Endothelial cell (in vitro differentiated cells): ENCODE measurements around the gene TMEM221. TPM values are rescaled to one million over a fixed set of nuclear protein-coding genes. Genes with fewer than 3 reads are reported as not detected.

Source experiments
- DNase-seq: peaks from one replicate; pipeline ENCODE4 v3.0.0; 2021; ENCODE audit warnings: low spot score
- H3K27ac Mint-ChIP-seq: one replicate; pipeline ENCODE4 v1.8.0; 2021; ENCODE audit warnings: mixed read lengths, inconsistent platforms; ENCODE audit not compliant: unreplicated experiment
- H3K27me3 Mint-ChIP-seq: one replicate; pipeline ENCODE4 v1.8.0; 2021; ENCODE audit warnings: mild to moderate bottlenecking, moderate library complexity, mixed read lengths, inconsistent platforms; ENCODE audit not compliant: unreplicated experiment
- H3K36me3 Mint-ChIP-seq: one replicate; pipeline ENCODE4 v1.8.0; 2021; ENCODE audit warnings: mild to moderate bottlenecking, low read depth, mixed read lengths, inconsistent platforms; ENCODE audit not compliant: unreplicated experiment
- H3K4me1 Mint-ChIP-seq: one replicate; pipeline ENCODE4 v1.8.0; 2021; ENCODE audit warnings: mild to moderate bottlenecking, mixed read lengths, inconsistent platforms; ENCODE audit not compliant: unreplicated experiment
- H3K4me3 Mint-ChIP-seq: one replicate; pipeline ENCODE4 v1.8.0; 2021; ENCODE audit warnings: mild to moderate bottlenecking, mixed read lengths, inconsistent platforms; ENCODE audit not compliant: unreplicated experiment
- H3K9me3 Mint-ChIP-seq: one replicate; pipeline ENCODE4 v1.8.0; 2021; ENCODE audit warnings: mixed read lengths, inconsistent platforms; ENCODE audit not compliant: unreplicated experiment
- long read RNA-seq: library from polyadenylated mRNA; unstranded; transcript quantifications from one replicate; pipeline ENCODE4 v2.0.0, GENCODE V29; 2020; ENCODE audit not compliant: unreplicated experiment
- total RNA-seq: library from RNA; stranded (reverse); fragmentation: NEBNext Ultra II Directional; extraction: Animal tissue kit (Norgen Biotek cat#: 25700); gene quantifications from one replicate; pipeline ENCODE4 v1.2.1, GENCODE V29; 2021; ENCODE audit not compliant: unreplicated experiment
- TF ChIP-seq, protein P1 (sequence below): fragments of 200-600 bp; sonication (generic); IDR thresholded peaks from one replicate; pipeline ENCODE4 v1.5.0; 2021; ENCODE audit warnings: antibody characterized with exemption; ENCODE audit not compliant: unreplicated experiment

TMEM221 gene
- total RNA-seq, result 1.4 TPM
- long read RNA-seq, result 0 reads

DNA sequence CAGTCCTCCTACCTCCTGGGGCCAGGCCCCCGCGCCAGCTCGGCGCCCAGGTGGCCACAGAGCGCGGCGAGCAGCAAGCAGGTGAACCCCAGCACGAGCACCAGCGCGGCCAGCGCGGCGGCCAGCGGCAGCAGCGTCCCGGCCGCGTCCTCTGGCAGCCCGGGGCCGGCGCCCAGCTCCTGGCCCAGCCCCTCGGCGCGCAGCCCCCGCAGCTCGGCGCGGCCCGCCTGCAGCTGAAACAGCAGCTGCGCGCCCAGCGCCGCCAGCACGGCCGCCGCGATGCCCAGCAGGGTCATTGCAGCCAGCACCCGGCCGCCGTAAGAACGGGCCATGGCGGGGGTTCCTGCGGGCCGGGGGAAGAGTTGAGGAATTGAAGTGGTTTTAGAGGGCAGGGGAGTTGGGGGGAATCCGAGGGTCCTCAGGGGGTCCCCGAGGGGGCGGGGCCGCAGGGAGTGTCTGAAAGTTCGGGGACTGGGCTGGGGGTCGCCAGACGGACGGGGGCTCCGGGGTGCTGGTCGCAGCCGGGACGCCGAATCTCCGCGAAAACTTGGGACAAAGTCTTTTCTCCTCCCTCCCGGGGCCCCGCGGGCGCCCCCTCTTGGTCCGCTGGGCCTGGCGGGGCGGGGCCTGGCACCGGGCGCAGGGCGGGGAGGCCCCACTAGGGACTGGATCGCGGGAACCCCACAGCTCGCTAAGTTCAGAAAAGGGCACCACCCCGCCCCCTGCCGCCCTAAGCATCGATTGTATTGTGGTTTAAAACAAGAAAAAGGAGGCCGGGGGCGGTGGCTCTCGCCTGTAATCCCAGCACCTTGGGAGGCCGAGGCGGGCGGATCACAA is at the start of gene TMEM221:
Gene TMEM221 (minus strand): TSS at position 538 of the 837 bp plus-strand sequence. CDS start 206 bp downstream, at position 332.
- H3K9me3 Mint-ChIP-seq, result no peaks in the 10 kb centered on the region
- TF ChIP-seq, protein P1, sequence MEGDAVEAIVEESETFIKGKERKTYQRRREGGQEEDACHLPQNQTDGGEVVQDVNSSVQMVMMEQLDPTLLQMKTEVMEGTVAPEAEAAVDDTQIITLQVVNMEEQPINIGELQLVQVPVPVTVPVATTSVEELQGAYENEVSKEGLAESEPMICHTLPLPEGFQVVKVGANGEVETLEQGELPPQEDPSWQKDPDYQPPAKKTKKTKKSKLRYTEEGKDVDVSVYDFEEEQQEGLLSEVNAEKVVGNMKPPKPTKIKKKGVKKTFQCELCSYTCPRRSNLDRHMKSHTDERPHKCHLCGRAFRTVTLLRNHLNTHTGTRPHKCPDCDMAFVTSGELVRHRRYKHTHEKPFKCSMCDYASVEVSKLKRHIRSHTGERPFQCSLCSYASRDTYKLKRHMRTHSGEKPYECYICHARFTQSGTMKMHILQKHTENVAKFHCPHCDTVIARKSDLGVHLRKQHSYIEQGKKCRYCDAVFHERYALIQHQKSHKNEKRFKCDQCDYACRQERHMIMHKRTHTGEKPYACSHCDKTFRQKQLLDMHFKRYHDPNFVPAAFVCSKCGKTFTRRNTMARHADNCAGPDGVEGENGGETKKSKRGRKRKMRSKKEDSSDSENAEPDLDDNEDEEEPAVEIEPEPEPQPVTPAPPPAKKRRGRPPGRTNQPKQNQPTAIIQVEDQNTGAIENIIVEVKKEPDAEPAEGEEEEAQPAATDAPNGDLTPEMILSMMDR, result peak; percentile 37
- DNase-seq, result peak; percentile 74
- H3K36me3 Mint-ChIP-seq, result no peaks in the 10 kb centered on the region
- H3K4me1 Mint-ChIP-seq, result no peaks in the 10 kb centered on the region
- no peak within 1 kb of the TSS for H3K27ac Mint-ChIP-seq
- H3K27me3 Mint-ChIP-seq, result peaks cover 6% of the 10 kb centered on the region
- peak within 1 kb of the TSS; percentile 56 for H3K4me3 Mint-ChIP-seq

DNA sequence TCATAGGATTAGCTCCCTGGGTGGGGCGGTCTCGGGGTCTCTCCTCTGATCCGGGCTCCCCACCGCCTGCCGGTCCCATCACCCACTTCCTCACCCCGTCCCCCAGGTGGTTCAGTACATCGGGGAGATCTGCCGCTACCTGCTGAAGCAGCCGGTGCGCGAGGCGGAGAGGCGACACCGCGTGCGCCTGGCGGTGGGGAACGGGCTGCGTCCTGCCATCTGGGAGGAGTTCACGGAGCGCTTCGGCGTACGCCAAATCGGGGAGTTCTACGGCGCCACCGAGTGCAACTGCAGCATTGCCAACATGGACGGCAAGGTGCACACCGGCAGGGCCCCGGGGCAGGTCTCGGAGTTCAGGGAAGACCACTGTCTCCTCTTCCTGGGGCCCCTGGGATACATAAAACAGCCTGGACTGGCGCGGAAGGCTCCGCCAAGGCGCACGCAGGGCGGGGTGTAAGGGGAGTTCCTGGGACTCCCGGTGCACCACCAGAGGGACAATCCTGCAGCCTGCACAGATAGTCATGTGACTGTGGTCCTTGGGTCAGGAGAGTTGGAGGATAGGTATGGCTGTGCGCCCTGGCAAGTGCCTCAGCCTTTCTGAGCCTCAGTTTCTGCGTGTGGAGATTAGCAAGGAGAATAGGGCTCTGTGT is 48.8 kb upstream of the TMEM221 start:
- H3K36me3 Mint-ChIP-seq, result peaks cover 15% of the 10 kb centered on the region
- peak overlapping the region; percentile 21 for H3K27ac Mint-ChIP-seq
- H3K27me3 Mint-ChIP-seq, result peaks cover 16% of the 10 kb centered on the region
- no peaks in the 10 kb centered on the region for H3K9me3 Mint-ChIP-seq
- H3K4me3 Mint-ChIP-seq, result no peak overlapping the region
- TF ChIP-seq, protein P1, result no peak
- DNase-seq, result no peak
- peaks cover 33% of the 10 kb centered on the region for H3K4me1 Mint-ChIP-seq

DNA sequence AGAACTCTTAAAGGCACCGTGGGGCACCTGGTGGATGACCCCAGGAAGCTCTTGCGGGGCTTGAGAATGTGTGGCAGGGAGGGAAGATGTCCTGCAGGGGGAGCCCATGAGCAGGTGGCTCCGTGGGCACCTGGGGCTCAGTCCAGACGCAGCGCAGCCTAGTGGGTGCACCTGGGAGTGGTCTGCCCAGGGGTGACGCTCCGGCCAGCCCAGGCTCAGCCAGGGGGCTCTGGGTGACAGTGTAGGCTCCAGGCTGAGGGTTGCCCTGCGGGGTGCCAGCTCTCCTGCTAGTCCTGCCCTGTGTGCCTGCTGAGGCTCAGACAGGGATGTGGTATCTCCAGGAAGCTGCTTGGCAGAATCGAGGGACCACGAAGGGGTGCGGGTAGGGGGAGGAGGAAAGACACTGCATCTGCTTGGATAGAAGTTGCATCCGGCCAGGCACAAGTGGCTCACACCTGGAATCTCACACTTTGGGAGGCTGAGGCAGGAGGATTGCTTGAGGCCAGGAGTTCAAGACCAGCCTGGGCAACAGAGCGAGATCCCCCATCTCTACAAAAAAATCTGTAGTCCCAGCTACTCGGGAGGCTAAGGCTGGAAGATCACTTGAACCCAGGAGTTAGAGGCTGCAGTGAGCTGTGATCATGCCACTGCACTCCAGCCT is 48.0 kb upstream of the TMEM221 start:
- H3K4me1 Mint-ChIP-seq, result peaks cover 36% of the 10 kb centered on the region
- peaks cover 16% of the 10 kb centered on the region for H3K27me3 Mint-ChIP-seq
- peaks cover 15% of the 10 kb centered on the region for H3K36me3 Mint-ChIP-seq
- peak overlapping the region; percentile 73 for H3K4me3 Mint-ChIP-seq
- TF ChIP-seq, protein P1, result peak; percentile 96
- DNase-seq, result peak; percentile 90
- H3K27ac Mint-ChIP-seq, result no peak overlapping the region
- H3K9me3 Mint-ChIP-seq, result no peaks in the 10 kb centered on the region

DNA sequence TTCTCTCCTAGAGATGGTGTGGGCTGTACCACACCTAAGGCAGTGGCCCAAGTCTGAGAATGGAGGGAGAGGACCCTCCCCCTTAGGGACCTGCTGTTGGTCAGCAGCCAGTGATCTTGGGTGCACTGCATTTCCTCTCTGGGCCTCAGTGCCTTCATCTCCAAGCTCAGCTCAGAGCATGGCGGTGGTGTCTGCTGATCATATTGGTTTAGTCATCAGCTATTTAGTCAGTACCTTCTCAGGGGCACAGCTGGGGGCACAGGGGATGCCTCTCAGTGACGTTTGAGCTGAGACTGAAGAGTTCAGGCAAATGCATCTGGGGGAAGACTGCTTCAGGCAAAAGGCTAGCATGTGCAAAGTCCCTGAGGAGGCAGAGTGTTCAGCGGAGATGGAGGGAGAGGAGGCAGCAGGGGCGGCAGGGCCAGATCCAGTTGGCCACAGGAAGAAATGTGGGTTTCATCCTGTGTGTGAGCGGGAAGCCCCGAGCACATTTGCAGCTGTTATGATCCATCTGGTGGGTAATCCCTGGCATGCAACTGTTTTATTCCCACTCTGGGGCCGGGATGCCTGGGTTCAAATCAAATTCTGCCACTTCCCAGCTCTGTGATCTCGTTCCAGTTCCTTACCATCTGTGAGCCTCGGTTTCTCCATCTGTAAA is 47.3 kb upstream of the TMEM221 start:
- DNase-seq, result no peak
- Mint-ChIP-seq H3K9me3 (no peaks in the 10 kb centered on the region), H3K36me3 (peaks cover 15% of the 10 kb centered on the region), H3K4me3 (peak overlapping the region; percentile 73), H3K27me3 (peaks cover 14% of the 10 kb centered on the region), H3K4me1 (peaks cover 40% of the 10 kb centered on the region), H3K27ac (no peak overlapping the region)
- TF ChIP-seq, protein P1, result no peak
